ENCODE data around the gene TOMM20.

TOMM20 gene

GRCh38 chr1:235069577-235070563 is 58.8 kb downstream of the TOMM20 start:
- Histone ChIP-seq H2AFZ (no peak overlapping the region), H3K9me3 (ENCODE audit: control insufficient read depth, low read length) (no peaks in the 10 kb centered on the region), H3K27me3 (ENCODE audit: control insufficient read depth, insufficient read depth, low read length) (no peaks in the 10 kb centered on the region), H3K79me2 (no peaks in the 10 kb centered on the region), H3K9ac (no peak overlapping the region), H3K4me2 (ENCODE audit: low read length) (no peak overlapping the region), H3K27ac (no peak overlapping the region), H3K4me3 (ENCODE audit: low read depth, low read length) (no peak overlapping the region), H3K36me3 (ENCODE audit: control insufficient read depth, insufficient read depth, low read length) (no peaks in the 10 kb centered on the region), H3K4me1 (no peaks in the 10 kb centered on the region)
- no peak for TF ChIP-seq CTCF (IDR thresholded peaks at IDR 0.05)

GRCh38 chr1:235069176-235069575 is 59.5 kb downstream of the TOMM20 start:
- Histone ChIP-seq H3K4me1 (no peaks in the 10 kb centered on the region), H3K79me2 (no peaks in the 10 kb centered on the region), H3K9me3 (ENCODE audit: control insufficient read depth, low read length) (no peaks in the 10 kb centered on the region), H3K27me3 (ENCODE audit: control insufficient read depth, insufficient read depth, low read length) (no peaks in the 10 kb centered on the region), H3K4me3 (ENCODE audit: low read depth, low read length) (no peak overlapping the region), H3K36me3 (ENCODE audit: control insufficient read depth, insufficient read depth, low read length) (no peaks in the 10 kb centered on the region), H2AFZ (no peak overlapping the region), H3K4me2 (ENCODE audit: low read length) (no peak overlapping the region), H3K9ac (no peak overlapping the region), H3K27ac (no peak overlapping the region)
- TF ChIP-seq CTCF (IDR thresholded peaks at IDR 0.05), result no peak

- H3K79me2 ChIP-seq, result no peaks in the 10 kb centered on the region
- H3K4me1 ChIP-seq, result no peaks in the 10 kb centered on the region
- H3K4me3 ChIP-seq (ENCODE audit: low read depth, low read length), result no peak overlapping the region
- H3K9ac ChIP-seq, result no peak overlapping the region
- H3K36me3 ChIP-seq (ENCODE audit: control insufficient read depth, insufficient read depth, low read length), result no peaks in the 10 kb centered on the region
- no peak overlapping the region for H3K27ac ChIP-seq
- TF ChIP-seq CTCF (IDR thresholded peaks at IDR 0.05), result no peak
- no peak overlapping the region for H3K4me2 ChIP-seq (ENCODE audit: low read length)
- no peaks in the 10 kb centered on the region for H3K27me3 ChIP-seq (ENCODE audit: control insufficient read depth, insufficient read depth, low read length)
- H3K9me3 ChIP-seq (ENCODE audit: control insufficient read depth, low read length), result no peaks in the 10 kb centered on the region
- no peak overlapping the region for H2AFZ ChIP-seq
Measured at GRCh38 chr1:235068158-235069121, 60.2 kb downstream of the TOMM20 start.

GRCh38 chr1:235067396-235068157 is 61.1 kb downstream of the TOMM20 start:
- Histone ChIP-seq H3K9ac (no peak overlapping the region), H3K36me3 (ENCODE audit: control insufficient read depth, insufficient read depth, low read length) (no peaks in the 10 kb centered on the region), H3K4me3 (ENCODE audit: low read depth, low read length) (no peak overlapping the region), H3K27ac (no peak overlapping the region), H3K27me3 (ENCODE audit: control insufficient read depth, insufficient read depth, low read length) (no peaks in the 10 kb centered on the region), H3K4me1 (peaks cover 4% of the 10 kb centered on the region), H3K4me2 (ENCODE audit: low read length) (no peak overlapping the region), H2AFZ (no peak overlapping the region), H3K79me2 (no peaks in the 10 kb centered on the region), H3K9me3 (ENCODE audit: control insufficient read depth, low read length) (no peaks in the 10 kb centered on the region)
- no peak for TF ChIP-seq CTCF (IDR thresholded peaks at IDR 0.05)
